Activated CD4-positive, alpha-beta memory T cell treated with anti-CD3 and anti-CD28 coated beads, Interleukin-2, amount 10 ng/mL, durations not matched to agents 7 days and 5 days (primary cell): ENCODE measurements around the gene ZNF594. TPM values are rescaled to one million over a fixed set of nuclear protein-coding genes. Genes with fewer than 3 reads are reported as not detected.
"Not testable (repeated sequence)": the region's sequence is repeated elsewhere in the genome, so short reads cannot be mapped to it uniquely, and the experiment has no call there.

Experiments used
- CTCF ChIA-PET: fragments of 350-600 bp; sonication (Branson Sonifier 250); formaldehyde crosslinking; loops from one replicate; lab custom pipeline; 2021; ENCODE audit warnings: antibody characterized with exemption, inconsistent platforms; lab: Charles Lee
- POLR2A ChIA-PET: fragments of 350-600 bp; sonication (Branson Sonifier 250); formaldehyde crosslinking; loops from one replicate; lab custom pipeline; 2021; ENCODE audit warnings: antibody characterized with exemption; lab: Charles Lee
- DNase-seq: peaks from one replicate; pipeline ENCODE4 v3.0.0-alpha.2; 2020
- H3K27ac Mint-ChIP-seq: one replicate; pipeline ENCODE4 v1.8.0; 2021; ENCODE audit warnings: mild to moderate bottlenecking, mixed read lengths
- H3K27me3 Mint-ChIP-seq: one replicate; pipeline ENCODE4 v1.8.0; 2021; ENCODE audit warnings: mixed read lengths
- H3K36me3 Mint-ChIP-seq: one replicate; pipeline ENCODE4 v1.8.0; 2021; ENCODE audit warnings: low read depth, mixed read lengths
- H3K4me1 Mint-ChIP-seq: one replicate; pipeline ENCODE4 v1.8.0; 2021; ENCODE audit warnings: mixed read lengths
- H3K4me3 Mint-ChIP-seq: one replicate; pipeline ENCODE4 v1.8.0; 2021; ENCODE audit warnings: mild to moderate bottlenecking, mixed read lengths
- H3K9me3 Mint-ChIP-seq: one replicate; pipeline ENCODE4 v1.8.0; 2021; ENCODE audit warnings: mixed read lengths
- total RNA-seq, 2 experiments: library from RNA; stranded (reverse); gene quantifications; one replicate each; pipeline ENCODE4 v1.2.3, GENCODE V29; 2021

The ZNF594 gene
- total RNA-seq, 2 experiments from 2014 or later = 7.0 to 8.6 TPM

DNA sequence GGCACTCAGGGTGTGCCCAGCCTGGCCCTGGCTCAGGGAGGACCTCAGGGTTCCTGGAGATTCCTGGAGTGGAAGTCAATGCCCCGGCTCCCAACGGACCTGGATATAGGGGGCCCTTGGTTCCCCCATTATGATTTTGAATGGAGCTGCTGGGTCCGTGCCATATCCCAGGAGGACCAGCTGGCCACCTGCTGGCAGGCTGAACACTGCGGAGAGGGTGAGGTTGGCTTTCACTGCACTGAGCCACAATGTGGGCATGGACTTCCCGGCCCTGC is 52.3 kb downstream of the ZNF594 start:
- DNase-seq = no peak
- ChIA-PET CTCF (no interaction called here), POLR2A (no interaction called here)
- Mint-ChIP-seq H3K4me1 (no peaks in the 10 kb centered on the region), H3K4me3 (no peak overlapping the region), H3K27ac (no peak overlapping the region), H3K9me3 (no peaks in the 10 kb centered on the region), H3K36me3 (no peaks in the 10 kb centered on the region), H3K27me3 (peaks cover 8% of the 10 kb centered on the region)

DNA sequence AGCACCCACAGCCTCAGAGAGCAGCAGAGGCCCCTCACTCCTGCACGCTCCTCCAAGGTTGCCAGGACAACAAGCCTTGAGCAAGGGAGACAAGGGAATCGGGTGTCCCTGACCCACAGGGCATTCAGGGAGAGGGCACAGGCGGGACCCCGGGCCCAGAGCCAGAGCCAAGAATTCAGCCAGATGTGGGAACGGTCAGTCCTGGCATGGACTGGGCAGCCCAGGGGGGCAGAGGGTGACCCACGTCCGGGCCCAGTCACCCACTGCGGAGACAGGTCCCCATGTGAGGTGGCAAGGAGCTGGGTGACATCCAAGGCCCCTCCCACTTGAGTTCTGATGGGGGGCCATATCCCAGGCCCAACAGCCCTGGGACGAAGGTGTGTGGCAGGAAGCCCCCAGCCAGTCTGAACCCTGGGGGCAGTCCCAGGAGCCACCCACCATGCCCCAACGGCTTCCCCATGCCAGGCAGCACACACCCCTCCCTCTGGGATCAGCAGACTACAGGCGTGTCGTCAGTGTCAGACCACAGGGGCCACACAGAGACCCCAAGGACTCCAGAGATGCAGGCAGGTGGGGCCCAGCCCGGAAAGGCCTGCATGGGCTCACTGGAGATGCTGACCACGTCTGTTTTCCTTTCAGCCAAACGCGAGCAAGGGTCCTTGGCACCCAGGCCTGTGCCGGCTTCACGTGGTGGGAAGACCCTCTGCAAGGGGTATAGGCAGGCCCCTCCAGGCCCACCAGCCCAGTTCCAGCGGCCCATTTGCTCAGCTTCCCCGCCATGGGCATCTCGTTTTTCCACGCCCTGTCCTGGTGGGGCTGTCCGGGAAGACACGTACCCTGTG is 52.8 kb downstream of the ZNF594 start:
- no peak for DNase-seq
- CTCF ChIA-PET = no interaction called here
- Mint-ChIP-seq H3K4me3 (no peak overlapping the region), H3K36me3 (no peaks in the 10 kb centered on the region), H3K4me1 (no peaks in the 10 kb centered on the region), H3K27ac (no peak overlapping the region), H3K27me3 (peaks cover 6% of the 10 kb centered on the region), H3K9me3 (no peaks in the 10 kb centered on the region)
- POLR2A ChIA-PET = no interaction called here

GRCh38 chr17:5138198-5138544 is 53.5 kb downstream of the ZNF594 start:
- H3K4me1 Mint-ChIP-seq, DNase-seq, POLR2A ChIA-PET, H3K9me3 Mint-ChIP-seq, H3K27ac Mint-ChIP-seq, H3K27me3 Mint-ChIP-seq, CTCF ChIA-PET, H3K4me3 Mint-ChIP-seq, H3K36me3 Mint-ChIP-seq: not testable (repeated sequence)

DNA sequence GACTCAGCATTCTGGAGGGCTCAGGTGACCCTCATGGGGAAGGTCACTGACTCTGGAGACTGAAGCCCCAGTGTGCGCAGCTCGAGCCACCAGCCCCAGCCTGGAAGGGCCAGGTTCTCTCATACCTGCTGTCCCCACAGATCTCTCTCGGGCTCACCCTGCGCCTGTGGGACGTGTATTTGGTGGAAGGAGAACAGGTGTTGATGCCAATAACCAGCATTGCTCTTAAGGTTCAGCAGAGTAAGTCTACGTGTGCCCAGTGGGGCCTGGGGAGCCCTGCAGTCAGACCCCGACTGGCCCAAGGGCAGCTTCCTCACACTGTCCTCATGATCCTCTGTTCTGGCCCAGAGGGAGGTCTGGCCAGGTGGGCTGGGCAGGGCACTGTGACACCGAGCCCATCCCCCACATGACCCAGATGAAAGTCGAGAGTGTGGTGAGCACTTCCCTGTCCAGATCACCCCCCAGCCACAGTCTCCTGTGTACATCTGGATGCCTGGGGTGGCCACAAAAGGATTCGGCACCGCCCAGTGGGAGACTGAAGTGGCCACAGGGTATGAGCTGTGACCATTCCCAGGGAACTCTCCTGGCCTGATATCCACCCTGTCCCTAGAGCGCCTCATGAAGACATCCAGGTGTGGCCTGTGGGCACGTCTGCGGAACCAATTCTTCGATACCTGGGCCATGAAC is 54.0 kb downstream of the ZNF594 start:
- H3K4me1 Mint-ChIP-seq, H3K36me3 Mint-ChIP-seq, H3K27ac Mint-ChIP-seq, CTCF ChIA-PET, H3K9me3 Mint-ChIP-seq, H3K4me3 Mint-ChIP-seq, POLR2A ChIA-PET, DNase-seq, H3K27me3 Mint-ChIP-seq: not testable (repeated sequence)

DNA sequence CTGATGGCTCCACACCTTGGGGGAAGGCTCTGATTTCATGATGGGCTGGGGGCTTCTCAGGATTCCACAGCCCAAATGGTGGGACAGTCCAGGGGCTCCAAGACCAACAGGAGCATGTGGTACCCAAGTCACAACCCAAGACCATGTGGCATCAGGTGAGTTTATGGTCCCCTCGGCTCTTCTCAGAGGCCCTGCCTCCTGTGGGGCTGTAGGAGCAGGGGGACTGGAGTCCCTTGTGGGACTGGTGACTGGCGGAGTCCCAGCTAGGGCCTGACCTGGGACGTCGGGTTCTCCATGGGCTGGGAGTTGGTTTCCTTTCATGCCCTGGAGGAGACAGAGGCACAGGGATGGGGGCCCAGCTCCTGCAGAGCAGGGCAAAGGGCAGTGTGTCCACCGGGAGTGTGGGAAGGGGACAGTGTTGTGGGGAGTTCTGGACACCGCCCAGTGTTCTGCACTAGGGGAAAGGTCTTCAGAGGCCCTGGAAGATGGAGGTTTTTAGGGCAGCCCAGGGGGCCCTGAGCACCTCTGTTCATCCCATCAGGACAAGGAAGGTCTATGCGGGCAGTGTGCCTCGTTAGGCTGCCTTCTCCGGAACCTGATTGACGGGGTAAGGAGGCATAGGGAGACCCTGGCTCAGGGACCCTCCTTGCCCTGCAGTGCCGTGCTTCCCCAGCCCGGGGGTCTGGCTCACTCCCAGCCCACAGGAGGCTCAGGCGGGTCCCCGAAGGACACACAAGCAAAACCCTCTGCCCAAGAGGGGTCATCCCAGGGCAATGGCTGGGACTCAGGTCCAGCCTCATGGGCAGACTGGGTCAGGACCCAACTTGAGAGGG is 54.9 kb downstream of the ZNF594 start:
- H3K4me1 Mint-ChIP-seq, POLR2A ChIA-PET, H3K27me3 Mint-ChIP-seq, H3K36me3 Mint-ChIP-seq, H3K4me3 Mint-ChIP-seq, H3K27ac Mint-ChIP-seq, DNase-seq, H3K9me3 Mint-ChIP-seq, CTCF ChIA-PET: not testable (repeated sequence)

DNA sequence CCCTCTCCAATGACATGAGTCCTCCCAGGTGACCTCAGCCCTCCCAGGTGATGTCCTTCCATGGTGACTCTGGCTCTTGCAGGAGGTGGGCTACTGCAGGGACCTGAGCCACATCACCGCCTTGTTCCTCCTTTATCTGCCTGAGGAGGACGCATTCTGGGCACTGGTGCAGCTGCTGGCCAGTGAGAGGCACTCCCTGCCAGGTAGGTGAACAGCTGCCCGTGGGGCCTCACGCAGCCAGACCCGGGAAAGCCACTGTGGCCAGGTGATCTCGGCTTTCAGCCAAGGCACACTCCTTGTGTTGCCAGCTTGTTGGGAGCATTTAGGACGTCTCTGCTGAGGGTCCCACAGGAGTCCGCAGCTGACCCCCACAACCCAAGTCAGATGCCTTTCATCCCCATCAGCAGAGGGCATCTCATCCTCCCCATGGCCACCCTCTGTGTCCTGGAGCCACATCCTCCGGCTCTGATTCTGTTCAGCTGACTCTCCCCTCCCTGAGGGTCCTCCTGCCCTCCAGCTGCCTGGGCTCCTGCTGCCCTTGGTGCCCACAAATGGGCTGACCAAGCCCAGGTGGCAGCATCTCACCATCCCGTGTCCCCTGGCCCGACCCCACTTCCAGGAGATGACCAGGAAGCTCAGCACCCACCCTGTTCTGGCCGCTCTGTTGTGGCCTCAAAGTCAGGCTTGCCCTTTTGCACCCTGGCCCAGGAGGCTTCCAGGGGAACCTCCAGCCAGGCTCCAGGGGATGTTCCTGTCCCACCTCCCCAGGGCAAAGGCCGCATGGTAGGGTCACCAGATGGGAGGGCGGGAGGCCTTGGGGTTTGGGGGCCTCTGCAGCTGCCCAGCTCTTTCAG is 55.7 kb downstream of the ZNF594 start:
- ChIA-PET POLR2A (no interaction called here), CTCF (no interaction called here)
- Mint-ChIP-seq H3K9me3 (no peaks in the 10 kb centered on the region), H3K27me3 (peaks cover 3% of the 10 kb centered on the region), H3K4me1 (no peaks in the 10 kb centered on the region), H3K27ac (no peak overlapping the region), H3K4me3 (no peak overlapping the region), H3K36me3 (no peaks in the 10 kb centered on the region)
- no peak for DNase-seq

DNA sequence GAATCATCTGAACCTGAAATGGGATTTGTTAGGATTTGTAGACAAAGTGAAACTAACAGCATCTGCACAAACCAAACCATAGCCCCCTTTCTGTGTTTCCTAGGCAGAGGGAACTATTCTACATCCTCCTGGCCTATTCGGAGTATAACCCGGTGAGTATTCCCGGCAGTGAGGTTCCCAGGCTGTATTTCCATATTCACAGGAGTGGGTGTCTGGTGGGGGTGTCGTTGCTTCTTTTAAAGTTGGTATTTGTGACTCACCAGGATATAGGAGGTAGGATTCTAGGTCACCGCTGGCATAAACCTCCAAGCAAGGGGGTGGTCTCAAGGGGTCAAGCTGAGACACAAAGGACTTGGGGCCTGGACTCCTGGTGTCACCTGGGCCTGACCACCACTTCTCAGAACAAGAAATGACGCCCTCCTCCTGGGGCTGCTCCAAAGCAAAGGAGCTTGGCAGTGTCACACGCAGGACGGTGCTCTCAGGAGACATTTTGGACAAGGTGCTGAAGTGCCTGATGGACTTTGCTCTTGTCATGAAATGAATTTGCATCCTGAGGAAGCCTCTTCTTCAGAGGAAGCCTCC is 56.4 kb downstream of the ZNF594 start:
- DNase-seq, H3K9me3 Mint-ChIP-seq, H3K4me1 Mint-ChIP-seq, POLR2A ChIA-PET, H3K27me3 Mint-ChIP-seq, H3K36me3 Mint-ChIP-seq, CTCF ChIA-PET, H3K4me3 Mint-ChIP-seq, H3K27ac Mint-ChIP-seq: not testable (repeated sequence)

- DNase-seq, H3K36me3 Mint-ChIP-seq, H3K27ac Mint-ChIP-seq, H3K4me1 Mint-ChIP-seq, H3K4me3 Mint-ChIP-seq, CTCF ChIA-PET, POLR2A ChIA-PET, H3K9me3 Mint-ChIP-seq, H3K27me3 Mint-ChIP-seq: not testable (repeated sequence)
Observed at GRCh38 chr17:5134571-5134970, 57.1 kb downstream of the ZNF594 start.

DNA sequence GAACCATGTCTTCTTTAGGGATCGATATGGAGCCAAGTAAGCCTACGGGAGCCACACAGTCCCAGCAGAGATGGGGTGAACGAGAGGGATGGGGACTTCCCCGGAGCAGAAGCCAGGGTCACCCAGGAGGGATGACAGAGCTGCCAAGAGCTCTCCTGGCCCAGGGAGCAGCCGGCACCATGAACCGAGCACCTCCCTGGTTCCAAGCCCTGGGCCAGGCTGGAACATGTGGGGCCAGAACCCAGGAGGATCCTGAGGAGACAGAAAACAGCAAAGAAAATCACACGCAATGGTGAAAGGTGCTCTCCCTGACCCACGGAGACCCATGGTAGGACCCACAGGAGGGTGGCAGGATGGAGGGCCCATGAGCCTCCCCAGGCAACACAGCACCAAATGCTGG is 57.7 kb downstream of the ZNF594 start:
- H3K36me3 Mint-ChIP-seq, POLR2A ChIA-PET, H3K9me3 Mint-ChIP-seq, H3K27ac Mint-ChIP-seq, CTCF ChIA-PET, H3K4me1 Mint-ChIP-seq, H3K27me3 Mint-ChIP-seq, DNase-seq, H3K4me3 Mint-ChIP-seq: not testable (repeated sequence)

DNA sequence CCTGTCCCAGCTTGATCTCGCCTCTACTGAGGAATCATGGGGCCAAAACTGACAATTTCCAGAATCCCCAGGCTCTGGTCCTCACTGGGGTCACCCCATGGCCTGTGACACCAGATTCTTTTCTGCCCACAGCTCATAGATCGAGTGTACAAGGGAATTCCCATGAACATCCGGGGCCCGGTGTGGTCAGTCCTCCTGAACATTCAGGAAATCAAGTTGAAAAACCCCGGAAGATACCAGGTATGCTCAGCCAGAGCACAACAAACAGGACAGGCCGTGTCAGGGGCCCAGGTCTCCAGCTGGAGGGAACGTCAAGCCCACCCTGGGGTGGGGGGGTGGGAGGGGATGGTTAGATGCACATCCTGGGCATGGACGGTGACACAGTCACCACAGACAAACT is 58.4 kb downstream of the ZNF594 start:
- H3K4me1 Mint-ChIP-seq = no peaks in the 10 kb centered on the region
- peaks cover 3% of the 10 kb centered on the region for H3K27me3 Mint-ChIP-seq
- no peak overlapping the region for H3K27ac Mint-ChIP-seq
- DNase-seq = no peak
- ChIA-PET CTCF (interaction anchor here (0.6 kb wide), 1 partner anchor 81 kb away, joined by 3 read pairs; no protein-coding TSS in a partner anchor), POLR2A (no interaction called here)
- H3K4me3 Mint-ChIP-seq = no peak overlapping the region
- H3K9me3 Mint-ChIP-seq = no peaks in the 10 kb centered on the region
- no peaks in the 10 kb centered on the region for H3K36me3 Mint-ChIP-seq

DNA sequence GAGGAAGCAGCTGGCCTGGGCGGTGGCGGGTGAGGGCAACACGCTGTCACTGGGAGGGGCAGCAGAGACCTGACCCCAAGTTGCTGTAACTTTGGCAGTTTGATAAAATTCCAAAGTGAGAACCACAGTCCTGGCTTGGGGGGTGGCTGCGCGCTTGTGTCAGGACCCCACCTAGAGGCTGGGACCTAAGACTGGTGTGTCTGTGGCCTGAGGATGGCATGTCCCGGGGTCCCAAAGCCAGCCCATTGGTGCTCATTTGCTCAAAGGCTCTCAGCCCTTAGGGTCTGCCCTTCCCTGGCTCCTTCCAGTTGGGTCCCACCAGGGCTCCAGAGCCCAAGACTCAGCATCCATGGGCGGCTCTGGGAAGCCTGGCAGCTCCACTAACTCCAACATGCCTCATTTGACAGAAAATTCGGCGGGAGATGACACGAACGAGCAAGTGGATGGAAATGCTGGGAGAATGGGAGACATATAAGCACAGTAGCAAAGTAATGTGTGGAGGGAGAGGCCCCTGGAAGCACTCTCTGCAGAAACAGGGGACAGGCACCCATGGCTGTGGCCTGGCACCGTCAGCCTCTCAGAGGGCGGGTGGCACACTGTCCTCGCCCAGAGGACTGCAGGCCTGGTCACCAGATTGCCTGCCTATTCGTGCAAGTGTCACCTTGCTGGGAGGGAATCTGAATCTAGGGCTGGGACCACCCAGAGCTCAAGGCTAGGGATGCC is 59.0 kb downstream of the ZNF594 start:
- H3K9me3 Mint-ChIP-seq = not testable (repeated sequence)

GRCh38 chr17:5131799-5132502 is 59.7 kb downstream of the ZNF594 start:
- DNase-seq = peak; percentile 12
- H3K27me3 Mint-ChIP-seq, CTCF ChIA-PET, POLR2A ChIA-PET, H3K27ac Mint-ChIP-seq, H3K4me3 Mint-ChIP-seq, H3K36me3 Mint-ChIP-seq, H3K9me3 Mint-ChIP-seq, H3K4me1 Mint-ChIP-seq: not testable (repeated sequence)

More for the DNA sequence above, 59.0 kb downstream of the ZNF594 start:
- H3K4me3 Mint-ChIP-seq, H3K27ac Mint-ChIP-seq, CTCF ChIA-PET, H3K27me3 Mint-ChIP-seq, POLR2A ChIA-PET, H3K36me3 Mint-ChIP-seq, H3K4me1 Mint-ChIP-seq: not testable (repeated sequence)
- DNase-seq = peak; percentile 14
